ENCODE data around the gene NUP210L.

Gene NUP210L

GRCh38 chr1:153958111-153958960 lies 196.5 kb downstream of the NUP210L start, which contains the start of gene CRTC2:
Gene CRTC2, minus strand, starts transcription at chr1:153958612. Its CDS starts 115 bp downstream, at chr1:153958497.
- no peak for TF ChIP-seq EZH2 (IDR thresholded peaks at IDR 0.05)
- peak; percentile 82 for TF ChIP-seq POLR2AphosphoS5 (IDR thresholded peaks at IDR 0.05; ENCODE audit: borderline replicate concordance, low read depth, low read length)
- peaks cover 15% of the 10 kb centered on the region; the same call in 1 of the 2 replicates for H3K36me3 ChIP-seq (ENCODE audit: insufficient read depth, low read length)
- peak within 1 kb of the TSS; percentile 91 for H3K9ac ChIP-seq (ENCODE audit: insufficient read length)
- peak within 1 kb of the TSS; percentile 97 for H3K4me3 ChIP-seq
- H3K27ac ChIP-seq, result peak within 1 kb of the TSS; percentile 80
- no peaks in the 10 kb centered on the region for H3K9me3 ChIP-seq (ENCODE audit: low read depth, low read length)
- DNase-seq (ENCODE audit: low read depth, low spot score), result peak; percentile 92

GRCh38 chr1:153957744-153958110 lies 197.1 kb downstream of the NUP210L start:
- no peaks in the 10 kb centered on the region for H3K9me3 ChIP-seq (ENCODE audit: low read depth, low read length)
- no peak overlapping the region for H3K27ac ChIP-seq
- no peak for DNase-seq (ENCODE audit: low read depth, low spot score)

GRCh38 chr1:153956997-153957715 lies 197.7 kb downstream of the NUP210L start:
- Histone ChIP-seq H3K4me3 (peak overlapping the region; percentile 97), H3K27ac (no peak overlapping the region), H3K9me3 (ENCODE audit: low read depth, low read length) (no peaks in the 10 kb centered on the region), H3K9ac (ENCODE audit: insufficient read length) (peak overlapping the region; percentile 91), H3K36me3 (ENCODE audit: insufficient read depth, low read length) (peaks cover 20% of the 10 kb centered on the region; the same call in 1 of the 2 replicates)
- no peak for DNase-seq (ENCODE audit: low read depth, low spot score)
- no peak for TF ChIP-seq POLR2AphosphoS5 (IDR thresholded peaks at IDR 0.05; ENCODE audit: borderline replicate concordance, low read depth, low read length)
- TF ChIP-seq EZH2 (IDR thresholded peaks at IDR 0.05), result no peak
- no peak for TF ChIP-seq FOXP2 (optimal IDR thresholded peaks at IDR 0.05; ENCODE audit: control extremely low read depth, extremely low read length, insufficient read depth)

More at GRCh38 chr1:153957744-153958110, 197.1 kb downstream of the NUP210L start:
- H3K9ac ChIP-seq (ENCODE audit: insufficient read length), result peak overlapping the region; percentile 91
- peak overlapping the region; percentile 97 for H3K4me3 ChIP-seq
- TF ChIP-seq FOXP2 (optimal IDR thresholded peaks at IDR 0.05; ENCODE audit: control extremely low read depth, extremely low read length, insufficient read depth) (no peak), POLR2AphosphoS5 (IDR thresholded peaks at IDR 0.05; ENCODE audit: borderline replicate concordance, low read depth, low read length) (no peak), EZH2 (IDR thresholded peaks at IDR 0.05) (no peak)
- H3K36me3 ChIP-seq (ENCODE audit: insufficient read depth, low read length), result peaks cover 15% of the 10 kb centered on the region; the same call in 1 of the 2 replicates

- Histone ChIP-seq H3K27ac (no peak overlapping the region), H3K9me3 (ENCODE audit: low read depth, low read length) (no peaks in the 10 kb centered on the region), H3K4me3 (no peak overlapping the region), H3K9ac (ENCODE audit: insufficient read length) (no peak overlapping the region), H3K36me3 (ENCODE audit: insufficient read depth, low read length) (peaks cover 18% of the 10 kb centered on the region; the same call in 1 of the 2 replicates)
- TF ChIP-seq FOXP2 (optimal IDR thresholded peaks at IDR 0.05; ENCODE audit: control extremely low read depth, extremely low read length, insufficient read depth) (no peak), EZH2 (IDR thresholded peaks at IDR 0.05) (no peak), POLR2AphosphoS5 (IDR thresholded peaks at IDR 0.05; ENCODE audit: borderline replicate concordance, low read depth, low read length) (no peak)
- DNase-seq (ENCODE audit: low read depth, low spot score), result no peak
Measured at GRCh38 chr1:153954826-153955225, 200.0 kb downstream of the NUP210L start.

GRCh38 chr1:153953859-153954365 lies 201.0 kb downstream of the NUP210L start:
- TF ChIP-seq EZH2 (IDR thresholded peaks at IDR 0.05) (no peak), POLR2AphosphoS5 (IDR thresholded peaks at IDR 0.05; ENCODE audit: borderline replicate concordance, low read depth, low read length) (no peak), FOXP2 (optimal IDR thresholded peaks at IDR 0.05; ENCODE audit: control extremely low read depth, extremely low read length, insufficient read depth) (no peak)
- no peak overlapping the region for H3K27ac ChIP-seq
- peaks cover 18% of the 10 kb centered on the region; the same call in 1 of the 2 replicates for H3K36me3 ChIP-seq (ENCODE audit: insufficient read depth, low read length)
- no peak overlapping the region for H3K9ac ChIP-seq (ENCODE audit: insufficient read length)
- no peaks in the 10 kb centered on the region for H3K9me3 ChIP-seq (ENCODE audit: low read depth, low read length)
- no peak overlapping the region for H3K4me3 ChIP-seq
- DNase-seq (ENCODE audit: low read depth, low spot score), result no peak

- Histone ChIP-seq H3K9ac (ENCODE audit: insufficient read length) (no peak overlapping the region), H3K9me3 (ENCODE audit: low read depth, low read length) (no peaks in the 10 kb centered on the region), H3K4me3 (no peak overlapping the region), H3K27ac (no peak overlapping the region), H3K36me3 (ENCODE audit: insufficient read depth, low read length) (peaks cover 18% of the 10 kb centered on the region; the same call in 1 of the 2 replicates)
- no peak for DNase-seq (ENCODE audit: low read depth, low spot score)
- TF ChIP-seq POLR2AphosphoS5 (IDR thresholded peaks at IDR 0.05; ENCODE audit: borderline replicate concordance, low read depth, low read length), result no peak
- TF ChIP-seq EZH2 (IDR thresholded peaks at IDR 0.05), result no peak
- no peak for TF ChIP-seq FOXP2 (optimal IDR thresholded peaks at IDR 0.05; ENCODE audit: control extremely low read depth, extremely low read length, insufficient read depth)
Measured at GRCh38 chr1:153951801-153952200, 203.1 kb downstream of the NUP210L start.

GRCh38 chr1:153951183-153951582 lies 203.7 kb downstream of the NUP210L start:
- DNase-seq (ENCODE audit: low read depth, low spot score), result no peak
- H3K4me3 ChIP-seq, result no peak overlapping the region
- peaks cover 18% of the 10 kb centered on the region; the same call in 1 of the 2 replicates for H3K36me3 ChIP-seq (ENCODE audit: insufficient read depth, low read length)

More at GRCh38 chr1:153951183-153951582, 203.7 kb downstream of the NUP210L start:
- Histone ChIP-seq H3K9ac (ENCODE audit: insufficient read length) (no peak overlapping the region), H3K9me3 (ENCODE audit: low read depth, low read length) (no peaks in the 10 kb centered on the region), H3K27ac (no peak overlapping the region)
- TF ChIP-seq FOXP2 (optimal IDR thresholded peaks at IDR 0.05; ENCODE audit: control extremely low read depth, extremely low read length, insufficient read depth) (no peak), EZH2 (IDR thresholded peaks at IDR 0.05) (no peak), POLR2AphosphoS5 (IDR thresholded peaks at IDR 0.05; ENCODE audit: borderline replicate concordance, low read depth, low read length) (no peak)

All from SK-N-MC (cell line).